LHCN-M2 (cell line): ENCODE results near the gene DMRTA2. TPM values are rescaled to one million over a fixed set of nuclear protein-coding genes. Genes with fewer than 3 reads are reported as not detected.
A peak's percentile ranks its signal among the peaks of the same experiment; 100 is the strongest.
"Not testable (repeated sequence)": the region's sequence is repeated elsewhere in the genome, so short reads cannot be mapped to it uniquely, and the experiment has no call there.

Experiments
- DNase-seq: peaks from one replicate; pipeline ENCODE4 v3.0.0-alpha.2; 2012; ENCODE audit warnings: low read depth
- total RNA-seq: library from RNA; depleted of rRNA; stranded (reverse); fragments of >200 nt; gene quantifications from 2 replicates; pipeline ENCODE4 v1.2.3, GENCODE V29; 2014

DMRTA2 gene
- total RNA-seq, 1 experiment from 2014 or later, result not detected

GRCh38 chr1:50393522-50394120, 29.6 kb downstream of the DMRTA2 start:
- no peak for DNase-seq

GRCh38 chr1:50381551-50381950, 41.7 kb downstream of the DMRTA2 start:
- not testable (repeated sequence) for DNase-seq

- no peak for DNase-seq
Measured at GRCh38 chr1:50378770-50379169, 44.5 kb downstream of the DMRTA2 start.

GRCh38 chr1:50373532-50373931, 49.7 kb downstream of the DMRTA2 start:
- no peak for DNase-seq

GRCh38 chr1:50371749-50372148, 51.5 kb downstream of the DMRTA2 start:
- peak; percentile 6 for DNase-seq

GRCh38 chr1:50369830-50370229, 53.4 kb downstream of the DMRTA2 start:
- no peak for DNase-seq

GRCh38 chr1:50369008-50369634, 54.1 kb downstream of the DMRTA2 start:
- no peak for DNase-seq

GRCh38 chr1:50368179-50369007, 54.9 kb downstream of the DMRTA2 start:
- peak; percentile 13 for DNase-seq
